A673 (cell line): ENCODE data around the gene UBE2L5. TPM values are rescaled to one million over a fixed set of nuclear protein-coding genes. Genes with fewer than 3 reads are reported as not detected.

ENCODE experiments used
- BruUV-seq: library from RNA; stranded (reverse); fragments of 400-500 nt; replicated peaks from 2 replicates; lab custom pipeline; 2021; lab: Mats Ljungman, UMichigan
- CTCF ChIA-PET: fragments of 300-600 bp; sonication (Branson Sonifier 250); formaldehyde crosslinking; loops from one replicate; lab custom pipeline; 2022; ENCODE audit warnings: antibody characterized with exemption; lab: Charles Lee
- POLR2A ChIA-PET: fragments of 300-600 bp; sonication (Branson Sonifier 250); formaldehyde crosslinking; loops from one replicate; lab custom pipeline; 2022; ENCODE audit warnings: antibody characterized with exemption; ENCODE audit not compliant: low non-redundant PET; lab: Charles Lee
- DNase-seq: peaks from one replicate; pipeline ENCODE4 v3.0.0-alpha.2; 2015; ENCODE audit warnings: low spot score
- H3K27ac ChIP-seq: fragments of 200-600 bp; sonication (generic); 2 replicates; pipeline ENCODE4 v1.5.1; 2016; ENCODE audit warnings: mixed run types, low read depth, mild to moderate bottlenecking, mixed read lengths, antibody characterized with exemption, low read length; ENCODE audit not compliant: poor library complexity, severe bottlenecking
- H3K27me3 ChIP-seq: fragments of 200-600 bp; sonication (generic); replicated peaks from 2 replicates; pipeline ENCODE4 v1.6.1; 2017; ENCODE audit warnings: mixed run types, low read depth, mild to moderate bottlenecking, mixed read lengths, antibody characterized with exemption, low read length; ENCODE audit not compliant: insufficient read depth, poor library complexity
- H3K36me3 ChIP-seq: fragments of 200-600 bp; sonication (generic); 2 replicates; pipeline ENCODE4 v1.6.1; 2016; ENCODE audit warnings: mixed run types, mild to moderate bottlenecking, mixed read lengths, antibody characterized with exemption, low read length; ENCODE audit not compliant: insufficient read depth, poor library complexity, severe bottlenecking
- H3K4me1 ChIP-seq: fragments of 200-600 bp; sonication (generic); 2 replicates; pipeline ENCODE4 v1.6.1; 2017; ENCODE audit warnings: mixed run types, mild to moderate bottlenecking, mixed read lengths, antibody characterized with exemption, low read length; ENCODE audit not compliant: insufficient read depth, poor library complexity, severe bottlenecking
- H3K4me3 ChIP-seq: fragments of 200-600 bp; sonication (generic); 2 replicates; pipeline ENCODE4 v1.5.1; 2016; ENCODE audit warnings: low read depth, mixed run types, mild to moderate bottlenecking, mixed read lengths, low read length; ENCODE audit not compliant: poor library complexity, severe bottlenecking
- H3K9me3 ChIP-seq: fragments of 200-600 bp; sonication (generic); 2 replicates; pipeline ENCODE4 v1.6.1; 2016; ENCODE audit warnings: mixed run types, low read depth, mild to moderate bottlenecking, mixed read lengths, antibody characterized with exemption, low read length; ENCODE audit not compliant: poor library complexity, severe bottlenecking
- CTCF ChIP-seq: fragments of 300-800, 200-600 bp; sonication (generic); conservative IDR thresholded peaks from 2 replicates; pipeline ENCODE4 v1.5.1; 2017; ENCODE audit warnings: low read depth, mild to moderate bottlenecking, antibody characterized with exemption, low read length, moderate library complexity, mixed read lengths
- EZH2 ChIP-seq: fragments of 200-600 bp; sonication (generic); IDR thresholded peaks from 2 replicates; pipeline ENCODE4 v1.6.1; 2017; ENCODE audit warnings: borderline replicate concordance, low read depth, mild to moderate bottlenecking, mixed read lengths, antibody characterized with exemption, low read length; ENCODE audit not compliant: poor library complexity, severe bottlenecking
- intact Hi-C: fragments of 100-400 bp; cut with micrococcal nuclease; formaldehyde crosslinking; loops from one replicate; pipeline ENCODE4 v1.10.0; 2022; ENCODE audit not compliant: unreplicated experiment
- total RNA-seq: library from RNA; stranded (reverse); gene quantifications from 2 replicates; pipeline ENCODE4 v1.2.3, GENCODE V29; 2021

Gene UBE2L5
- total RNA-seq, 1 experiment from 2014 or later, result 0.21 TPM

GRCh38 chr13:30400376-30400775 is 21.9 kb upstream of the UBE2L5 start:
- peaks cover 18% of the 10 kb centered on the region for H3K4me1 ChIP-seq
- no peak overlapping the region for H3K4me3 ChIP-seq
- ChIA-PET CTCF (no interaction called here), POLR2A (interaction anchor here (0.6 kb wide), 1 partner anchor 91 kb away, joined by 8 read pairs; no protein-coding TSS in a partner anchor)
- no peaks in the 10 kb centered on the region for H3K9me3 ChIP-seq
- DNase-seq, result no peak
- no peaks in the 10 kb centered on the region for H3K27me3 ChIP-seq
- TF ChIP-seq EZH2 (no peak), CTCF (no peak)
- BruUV-seq, result no TSS peak
- H3K27ac ChIP-seq, result no peak overlapping the region
- intact Hi-C loops, result no loop called here
- no peaks in the 10 kb centered on the region for H3K36me3 ChIP-seq

DNA sequence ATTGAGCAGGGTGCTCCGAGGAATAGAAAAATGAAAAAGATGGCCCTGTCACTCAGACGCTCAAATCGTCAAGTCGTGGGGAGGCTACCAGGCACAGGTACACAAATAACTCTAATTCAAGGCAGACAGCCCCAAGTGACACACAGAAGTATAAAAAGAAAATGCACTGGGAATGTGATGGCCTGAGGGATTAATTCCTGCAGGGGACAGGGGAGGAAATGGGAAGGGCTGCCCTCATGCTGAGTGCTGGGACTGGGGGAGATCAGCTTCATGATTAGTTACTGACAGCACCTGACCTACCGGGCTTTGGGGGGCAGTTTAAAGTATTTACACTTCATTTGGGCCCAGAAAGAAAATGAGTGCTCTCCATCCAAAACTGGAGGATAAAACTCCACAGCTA is 20.9 kb upstream of the UBE2L5 start:
- peak overlapping the region; percentile 35 for H3K27ac ChIP-seq
- no TSS peak for BruUV-seq
- POLR2A ChIA-PET, result no interaction called here
- H3K27me3 ChIP-seq, result no peaks in the 10 kb centered on the region
- no peak overlapping the region for H3K4me3 ChIP-seq
- no peak for DNase-seq
- H3K36me3 ChIP-seq, result no peaks in the 10 kb centered on the region
- no peak for TF ChIP-seq CTCF
- no peak for TF ChIP-seq EZH2
- intact Hi-C loops, result no loop called here
- H3K9me3 ChIP-seq, result no peaks in the 10 kb centered on the region
- CTCF ChIA-PET, result no interaction called here
- peaks cover 24% of the 10 kb centered on the region for H3K4me1 ChIP-seq

GRCh38 chr13:30403456-30403855 is 18.8 kb upstream of the UBE2L5 start:
- H3K36me3 ChIP-seq, result no peaks in the 10 kb centered on the region
- H3K9me3 ChIP-seq, result no peaks in the 10 kb centered on the region
- intact Hi-C loops, result no loop called here
- H3K4me3 ChIP-seq, result no peak overlapping the region
- ChIA-PET CTCF (no interaction called here), POLR2A (no interaction called here)
- BruUV-seq, result no TSS peak
- no peak overlapping the region for H3K27ac ChIP-seq
- H3K4me1 ChIP-seq, result peaks cover 31% of the 10 kb centered on the region
- no peaks in the 10 kb centered on the region for H3K27me3 ChIP-seq
- TF ChIP-seq EZH2, result no peak
- no peak for TF ChIP-seq CTCF
- no peak for DNase-seq
